ENCODE data around the gene RBMS3. TPM values are rescaled to one million over a fixed set of nuclear protein-coding genes. Genes with fewer than 3 reads are reported as not detected.

Gene RBMS3
- total RNA-seq, 4 donors from 2014 or later, result 51.5 to 76.0 (median 66.6) TPM

DNA sequence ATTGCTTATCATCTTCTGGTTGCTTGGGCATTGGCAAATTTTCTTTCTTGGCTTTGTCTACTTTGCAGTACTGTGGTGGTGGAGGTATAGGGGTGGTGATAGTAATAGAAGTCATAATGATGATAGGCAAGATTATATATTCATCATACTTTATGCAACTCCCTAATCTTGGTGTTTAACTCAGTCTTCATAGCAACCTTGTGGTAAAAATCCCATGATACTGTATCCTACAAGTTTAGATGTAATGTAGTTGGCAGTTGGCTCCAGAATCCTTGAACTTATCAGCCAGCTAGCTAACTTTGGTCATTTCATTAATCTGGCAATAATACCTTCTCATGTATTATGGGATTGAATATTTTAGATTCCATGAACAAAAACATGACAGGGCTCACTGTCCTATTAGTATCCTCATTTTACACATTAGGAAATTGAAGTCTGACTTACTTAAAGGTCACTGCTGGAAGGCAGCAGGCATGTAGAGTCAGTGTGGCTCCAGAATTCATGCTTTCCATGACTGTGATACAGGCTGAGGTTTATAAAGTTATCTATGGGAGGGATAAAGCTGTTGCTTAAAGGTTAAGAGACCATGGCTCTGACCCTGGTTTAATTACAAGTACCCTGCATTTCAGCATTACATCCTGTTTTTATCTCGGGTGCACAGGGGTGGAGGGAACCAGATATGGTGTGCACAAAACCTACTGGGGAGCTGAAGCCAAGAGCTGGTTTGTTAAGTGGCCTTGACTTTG is 33.3 kb downstream of the RBMS3 start:
- H3K4me3 ChIP-seq, result no peak overlapping the region
- peak; percentile 27 for ATAC-seq
- no peaks in the 10 kb centered on the region for H3K36me3 ChIP-seq
- H3K4me1 ChIP-seq, result peaks cover 3 to 46% (median 8%) of the 10 kb centered on the region in 3 donors
- H3K9me3 ChIP-seq, result no peaks in the 10 kb centered on the region
- TF ChIP-seq POLR2AphosphoS5 (IDR thresholded peaks at IDR 0.05) (no peak), CTCF (IDR thresholded peaks at IDR 0.05) (no peak), POLR2A (IDR thresholded peaks at IDR 0.05) (no peak), EP300 (IDR thresholded peaks at IDR 0.05) (no peak)
- 67 to 100% methylated on average over 1 of the region's 1 CpG for WGBS, 2 donors (ENCODE audit: low coverage in 1 of 2)
- no peaks in the 10 kb centered on the region for H3K27me3 ChIP-seq
- H3K27ac ChIP-seq, result no peak overlapping the region

GRCh38 chr3:29314727-29315088 is 33.8 kb downstream of the RBMS3 start:
- no peak for TF ChIP-seq EP300 (IDR thresholded peaks at IDR 0.05)
- TF ChIP-seq POLR2A (IDR thresholded peaks at IDR 0.05), result no peak
- TF ChIP-seq POLR2AphosphoS5 (IDR thresholded peaks at IDR 0.05), result no peak
- TF ChIP-seq CTCF (IDR thresholded peaks at IDR 0.05), result no peak
- Histone ChIP-seq H3K4me3 (no peak overlapping the region), H3K27ac (no peak overlapping the region), H3K36me3 (no peaks in the 10 kb centered on the region), H3K4me1 (peaks cover 3 to 52% (median 8%) of the 10 kb centered on the region in 3 donors), H3K27me3 (no peaks in the 10 kb centered on the region), H3K9me3 (no peaks in the 10 kb centered on the region)
- no peak for ATAC-seq

DNA sequence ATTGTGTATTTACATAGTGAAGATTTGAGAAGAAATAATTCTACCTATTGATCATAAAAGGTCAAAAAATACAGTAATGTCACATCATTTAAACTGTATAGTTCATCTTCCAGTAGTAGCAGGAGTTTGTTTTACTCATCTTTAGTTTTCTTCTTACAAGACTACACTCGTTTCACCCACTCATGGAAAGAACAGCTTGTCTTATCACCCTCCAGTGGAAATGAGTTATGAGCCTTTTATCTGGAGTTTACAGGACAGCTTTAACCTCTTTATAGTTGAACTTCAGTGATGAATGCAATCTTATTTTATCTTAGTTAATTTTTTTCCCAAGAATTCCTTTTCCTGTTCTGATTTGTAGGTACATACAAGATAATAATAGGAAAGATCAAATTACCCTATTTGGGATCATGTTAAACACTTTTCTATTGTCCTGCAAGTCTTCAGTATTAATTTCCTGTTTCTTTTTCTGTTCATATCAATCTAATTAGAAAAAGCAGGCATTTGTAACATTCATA is 36.8 kb downstream of the RBMS3 start:
- no peaks in the 10 kb centered on the region for H3K27me3 ChIP-seq
- peaks cover 5 to 65% (median 7%) of the 10 kb centered on the region in 3 donors for H3K4me1 ChIP-seq
- H3K27ac ChIP-seq, result no peak overlapping the region
- no peak for ATAC-seq
- no peaks in the 10 kb centered on the region for H3K9me3 ChIP-seq
- H3K4me3 ChIP-seq, result no peak overlapping the region
- WGBS, 2 donors (ENCODE audit: low coverage in 1 of 2), result 15 to 17% methylated on average over 1 of the region's 1 CpG
- TF ChIP-seq POLR2A (IDR thresholded peaks at IDR 0.05), result no peak
- TF ChIP-seq POLR2AphosphoS5 (IDR thresholded peaks at IDR 0.05), result no peak
- no peak for TF ChIP-seq EP300 (IDR thresholded peaks at IDR 0.05)
- TF ChIP-seq CTCF (IDR thresholded peaks at IDR 0.05), result no peak
- H3K36me3 ChIP-seq, result no peaks in the 10 kb centered on the region

DNA sequence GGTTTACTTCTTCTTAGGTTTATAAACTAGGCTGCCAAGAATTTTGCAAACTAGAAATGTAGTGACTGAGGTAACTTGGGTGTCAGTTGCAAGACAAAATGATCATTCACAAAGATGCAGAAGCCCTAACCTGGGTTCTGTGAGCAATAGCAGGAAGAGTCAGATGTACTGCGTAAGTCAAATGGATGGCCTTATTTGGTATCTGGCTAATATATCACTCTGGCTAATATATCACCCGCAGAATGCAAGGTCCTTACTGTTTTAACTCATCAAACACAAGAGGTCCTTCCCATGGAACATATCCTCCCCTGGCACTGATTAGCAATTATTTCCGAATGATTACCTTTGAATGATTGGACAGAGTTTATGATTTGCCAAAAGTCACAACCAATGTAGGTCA is 37.4 kb downstream of the RBMS3 start:
- TF ChIP-seq POLR2AphosphoS5 (IDR thresholded peaks at IDR 0.05), result no peak
- TF ChIP-seq EP300 (IDR thresholded peaks at IDR 0.05), result no peak
- no peak for TF ChIP-seq CTCF (IDR thresholded peaks at IDR 0.05)
- TF ChIP-seq POLR2A (IDR thresholded peaks at IDR 0.05), result no peak
- no peaks in the 10 kb centered on the region for H3K36me3 ChIP-seq
- no peaks in the 10 kb centered on the region for H3K9me3 ChIP-seq
- ATAC-seq, result no peak
- H3K4me3 ChIP-seq, result no peak overlapping the region
- H3K4me1 ChIP-seq, result peaks cover 3 to 60% (median 5%) of the 10 kb centered on the region in 3 donors
- H3K27me3 ChIP-seq, result no peaks in the 10 kb centered on the region
- 84 to 94% methylated on average over 2 to 3 of the region's 3 CpGs for WGBS, 2 donors (ENCODE audit: low coverage in 1 of 2)
- H3K27ac ChIP-seq, result no peak overlapping the region

- 85 to 87% methylated on average over 4 of the region's 4 CpGs for WGBS, 2 donors (ENCODE audit: low coverage in 1 of 2)
- ATAC-seq, result no peak
- peak overlapping the region in 1 of 4 donors; percentile 11 for H3K27ac ChIP-seq
Observed at GRCh38 chr3:29319262-29319661, 38.4 kb downstream of the RBMS3 start.

More at GRCh38 chr3:29319262-29319661, 38.4 kb downstream of the RBMS3 start:
- Histone ChIP-seq H3K9me3 (no peaks in the 10 kb centered on the region), H3K4me1 (peaks cover 6 to 60% (median 7%) of the 10 kb centered on the region in 3 donors), H3K4me3 (no peak overlapping the region), H3K36me3 (no peaks in the 10 kb centered on the region), H3K27me3 (no peaks in the 10 kb centered on the region)
- TF ChIP-seq POLR2AphosphoS5 (IDR thresholded peaks at IDR 0.05), result no peak
- TF ChIP-seq EP300 (IDR thresholded peaks at IDR 0.05), result no peak
- no peak for TF ChIP-seq POLR2A (IDR thresholded peaks at IDR 0.05)
- no peak for TF ChIP-seq CTCF (IDR thresholded peaks at IDR 0.05)
